OCI-LY3 (cell line): ENCODE results near the gene MTHFR.

Source experiments
- EZH2phosphoT487 ChIP-seq: fragments of 200-600 bp; shearing (Covaris generic); IDR thresholded peaks from 2 replicates; pipeline ENCODE4 v1.6.1; 2018; ENCODE audit warnings: antibody characterized with exemption, mixed run types, low read depth
- TF ChIP-seq, protein P1 (sequence below): fragments of 200-600, 300-600 bp; sonication (generic); IDR thresholded peaks from 2 replicates; pipeline ENCODE4 v1.5.1; 2014; ENCODE audit warnings: antibody characterized with exemption, low read length, low read depth

DNA sequence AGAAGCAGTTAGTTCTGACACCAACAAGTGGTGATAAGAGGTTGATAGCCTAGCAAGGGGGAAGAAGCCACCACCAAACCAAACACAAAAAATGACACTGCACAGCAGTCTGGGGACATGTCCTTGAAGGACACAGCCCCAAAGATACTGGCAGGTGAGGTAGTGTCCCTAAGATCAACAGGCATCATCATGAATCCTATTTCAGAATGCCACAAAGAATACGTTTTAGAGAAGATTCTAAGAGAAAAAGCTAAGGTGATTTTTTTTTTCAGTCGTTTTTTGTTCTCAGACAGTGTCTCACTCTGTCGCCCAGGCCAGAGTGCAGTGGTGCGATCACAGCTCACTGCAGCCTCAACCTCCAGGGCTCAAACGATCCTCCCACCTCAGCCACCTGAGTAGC lies 19.6 kb downstream of the MTHFR start:
- TF ChIP-seq, protein P1, sequence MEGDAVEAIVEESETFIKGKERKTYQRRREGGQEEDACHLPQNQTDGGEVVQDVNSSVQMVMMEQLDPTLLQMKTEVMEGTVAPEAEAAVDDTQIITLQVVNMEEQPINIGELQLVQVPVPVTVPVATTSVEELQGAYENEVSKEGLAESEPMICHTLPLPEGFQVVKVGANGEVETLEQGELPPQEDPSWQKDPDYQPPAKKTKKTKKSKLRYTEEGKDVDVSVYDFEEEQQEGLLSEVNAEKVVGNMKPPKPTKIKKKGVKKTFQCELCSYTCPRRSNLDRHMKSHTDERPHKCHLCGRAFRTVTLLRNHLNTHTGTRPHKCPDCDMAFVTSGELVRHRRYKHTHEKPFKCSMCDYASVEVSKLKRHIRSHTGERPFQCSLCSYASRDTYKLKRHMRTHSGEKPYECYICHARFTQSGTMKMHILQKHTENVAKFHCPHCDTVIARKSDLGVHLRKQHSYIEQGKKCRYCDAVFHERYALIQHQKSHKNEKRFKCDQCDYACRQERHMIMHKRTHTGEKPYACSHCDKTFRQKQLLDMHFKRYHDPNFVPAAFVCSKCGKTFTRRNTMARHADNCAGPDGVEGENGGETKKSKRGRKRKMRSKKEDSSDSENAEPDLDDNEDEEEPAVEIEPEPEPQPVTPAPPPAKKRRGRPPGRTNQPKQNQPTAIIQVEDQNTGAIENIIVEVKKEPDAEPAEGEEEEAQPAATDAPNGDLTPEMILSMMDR: no peak
- no peak for TF ChIP-seq EZH2phosphoT487
